Heart right ventricle (tissue), 16 donors: ENCODE measurements around the gene TMEM120B. TPM values are rescaled to one million over a fixed set of nuclear protein-coding genes. Genes with fewer than 3 reads are reported as not detected.
A peak's percentile ranks its signal among the peaks of the same experiment; 100 is the strongest.
"Not testable (repeated sequence)": the region's sequence is repeated elsewhere in the genome, so short reads cannot be mapped to it uniquely, and the experiment has no call there.

Source experiments
- ATAC-seq, 8 donors: fragments of 200-7000 bp; cut with Tn5 transposase; one replicate each; pipeline ENCODE4 v1.9.1; 2020; ENCODE audit warnings: mild to moderate bottlenecking in 8 of 8, moderate library complexity in 8 of 8, moderate number of reproducible peaks in 1 of 8
- DNase-seq, 2 donors: peaks; one replicate each; pipeline ENCODE4 v3.0.0-alpha.2; 2020
- H3K27ac ChIP-seq, 10 donors: fragments of 200-600 bp; sonication (generic) in 2 of 10; one replicate each; pipeline versions ENCODE4 v1.5.0 to v1.8.0; 2020 to 2022; ENCODE audit warnings: mild to moderate bottlenecking in 3 of 10
- H3K27me3 ChIP-seq, 7 donors: fragments of 200-600 bp; one replicate each; pipeline ENCODE4 v1.8.0; 2021 to 2022; ENCODE audit warnings: mild to moderate bottlenecking in 2 of 7
- H3K36me3 ChIP-seq, 9 donors: fragments of 200-600 bp; sonication (generic) in 1 of 9; one replicate each; pipeline versions ENCODE4 v1.5.0 to v1.8.0; 2020 to 2022; ENCODE audit warnings: mild to moderate bottlenecking in 2 of 9
- H3K4me1 ChIP-seq, 9 donors: fragments of 200-600 bp; sonication (generic) in 1 of 9; one replicate each; pipeline versions ENCODE4 v1.5.0 to v1.8.0; 2020 to 2022; ENCODE audit warnings: mild to moderate bottlenecking in 4 of 9
- H3K4me3 ChIP-seq, 10 donors: fragments of 200-600 bp; sonication (generic) in 2 of 10; one replicate each; pipeline versions ENCODE4 v1.5.0 to v1.8.0; 2020 to 2022; ENCODE audit warnings: mild to moderate bottlenecking in 7 of 10, moderate library complexity in 2 of 10
- H3K9me3 ChIP-seq, 11 donors: fragments of 200-600 bp in 10 of 11; sonication (generic) in 2 of 11; one replicate each; pipeline versions ENCODE4 v1.5.0 to v1.8.0; 2013 to 2022; ENCODE audit warnings: mild to moderate bottlenecking in 2 of 11, control low read depth in 1 of 11, moderate library complexity in 1 of 11
- WGBS, 2 donors: extraction: QIAGEN DNeasy Blood & Tissue Kit; methylation state at CpG; one replicate each; pipeline ENCODE4 v1.1.7; 2013; ENCODE audit warnings: inconsistent platforms in 1 of 2; 5-methylcytosine and 5-hydroxymethylcytosine counted together
- intact Hi-C, 10 donors: fragments of 100-400 bp; cut with DNase I; formaldehyde crosslinking; loops; one replicate each; pipeline versions ENCODE4 v1.11.1 to v1.14.2; 2022
- polyA plus RNA-seq, 2 donors: library from polyadenylated mRNA; stranded (reverse); fragments of 200-250 nt; gene quantifications; one replicate each; pipeline ENCODE4 v1.2.3, GENCODE V29; 2013
- total RNA-seq, 10 donors: library from RNA; stranded (reverse); fragmentation: NEBNext Ultra II Directional in 3 of 10; extraction: Animal tissue kit (Norgen Biotek cat#: 25700) in 3 of 10; gene quantifications; one replicate each; pipeline versions ENCODE4 v1.2.1 to v1.2.4, GENCODE V29; 2021 to 2023
- TF ChIP-seq, protein P1 (sequence below), 9 donors: fragments of 200-600 bp; sonication (generic) in 2 of 9; IDR thresholded peaks; one replicate each; pipeline versions ENCODE4 v1.5.0 to v1.8.0; 2021 to 2022; ENCODE audit warnings: antibody characterized with exemption in 9 of 9, mild to moderate bottlenecking in 5 of 9, moderate library complexity in 1 of 9
- donor health status: Arrhythmogenic right ventricular cardiomyopathy.
- donor health status: ischemic (EF 13 %, LVEDD 7.1; RV severe dilation, severe dysfunction).
- donor health status: healthy with polysubstance abuse.
- donor health status: DM: no; HTN: yes; CAD: no.
- donor health status: DM: no; HTN: no; CAD: no.
- donor health status: ischemic (EF 25% LVEDD 6.9; RV normal size, moderate dysfunction).
- donor health status: ischemic (EF 25% LVEDD 5.7; RV mildly dilated, moderate dysfunction).
- donor health status: healthy.
- donor health status: DM: yes; HTN: yes; CAD: no.
- donor health status: Ischemic cardiomyopathy.
- donor health status: ischemic (EF 35%, LVEDD 5.7; RV mildly dilated, moderate dysfunction).
- donor health status: nonischemic (EF 11% LVEDD 7.7; RV severe dilation, severe dysfunction).
- donor health status: DM: yes; HTN: yes; CAD: no.
- donor health status: PGD.
- donor health status: ischemic (EF 29% LVEDD 5.4; RV normal size, mild dysfunction).
- donor health status: nonischemic (EF 23%, LVEDD 6.1; RV moderate dilation, normal function).

TMEM120B gene
- total and polyA plus RNA-seq, 12 donors, result 5.3 to 12.7 (median 7.4) TPM

DNA sequence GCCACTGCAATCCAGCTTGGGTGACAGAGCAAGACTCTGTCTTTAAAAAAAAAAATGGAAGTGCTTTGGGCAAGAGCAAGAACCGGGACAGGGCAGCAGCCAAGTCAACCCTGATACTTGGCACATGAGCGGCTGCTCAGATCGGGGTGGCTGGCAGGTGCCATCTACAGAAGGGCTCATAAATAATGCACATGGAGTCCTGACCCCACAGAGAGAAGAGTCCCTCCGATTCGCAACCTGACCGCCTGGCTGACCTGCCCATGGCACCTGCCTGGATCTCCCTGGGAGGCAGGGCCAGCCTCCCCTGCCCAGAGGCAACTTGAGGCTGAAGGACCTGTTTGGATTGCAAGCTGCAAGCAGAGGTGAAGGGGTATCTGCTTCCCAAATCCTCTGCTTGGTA is 9.6 kb upstream of the TMEM120B start:
- ATAC-seq (peak in 1 of 8 donors; percentile 28), DNase-seq (no peak)
- intact Hi-C loops, result loop anchor here in 2 of 10 donors (5.0 to 10.0 kb wide), 2 partner anchors 69 to 182 kb away; partner anchors contain the start of gene PSMD9 (in 1 of the 2)
- H3K4me3 ChIP-seq, result no peak overlapping the region
- H3K27me3 ChIP-seq, result no peaks in the 10 kb centered on the region
- H3K36me3 ChIP-seq, result no peaks in the 10 kb centered on the region
- peaks cover 0 to 9% (median 0%) of the 10 kb centered on the region in 11 donors for H3K9me3 ChIP-seq
- TF ChIP-seq, protein P1, sequence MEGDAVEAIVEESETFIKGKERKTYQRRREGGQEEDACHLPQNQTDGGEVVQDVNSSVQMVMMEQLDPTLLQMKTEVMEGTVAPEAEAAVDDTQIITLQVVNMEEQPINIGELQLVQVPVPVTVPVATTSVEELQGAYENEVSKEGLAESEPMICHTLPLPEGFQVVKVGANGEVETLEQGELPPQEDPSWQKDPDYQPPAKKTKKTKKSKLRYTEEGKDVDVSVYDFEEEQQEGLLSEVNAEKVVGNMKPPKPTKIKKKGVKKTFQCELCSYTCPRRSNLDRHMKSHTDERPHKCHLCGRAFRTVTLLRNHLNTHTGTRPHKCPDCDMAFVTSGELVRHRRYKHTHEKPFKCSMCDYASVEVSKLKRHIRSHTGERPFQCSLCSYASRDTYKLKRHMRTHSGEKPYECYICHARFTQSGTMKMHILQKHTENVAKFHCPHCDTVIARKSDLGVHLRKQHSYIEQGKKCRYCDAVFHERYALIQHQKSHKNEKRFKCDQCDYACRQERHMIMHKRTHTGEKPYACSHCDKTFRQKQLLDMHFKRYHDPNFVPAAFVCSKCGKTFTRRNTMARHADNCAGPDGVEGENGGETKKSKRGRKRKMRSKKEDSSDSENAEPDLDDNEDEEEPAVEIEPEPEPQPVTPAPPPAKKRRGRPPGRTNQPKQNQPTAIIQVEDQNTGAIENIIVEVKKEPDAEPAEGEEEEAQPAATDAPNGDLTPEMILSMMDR (IDR thresholded peaks at IDR 0.05), result no peak
- no peak overlapping the region for H3K27ac ChIP-seq
- no peaks in the 10 kb centered on the region for H3K4me1 ChIP-seq
- 89 to 91% methylated on average over 6 of the region's 6 CpGs for WGBS, 2 donors

DNA sequence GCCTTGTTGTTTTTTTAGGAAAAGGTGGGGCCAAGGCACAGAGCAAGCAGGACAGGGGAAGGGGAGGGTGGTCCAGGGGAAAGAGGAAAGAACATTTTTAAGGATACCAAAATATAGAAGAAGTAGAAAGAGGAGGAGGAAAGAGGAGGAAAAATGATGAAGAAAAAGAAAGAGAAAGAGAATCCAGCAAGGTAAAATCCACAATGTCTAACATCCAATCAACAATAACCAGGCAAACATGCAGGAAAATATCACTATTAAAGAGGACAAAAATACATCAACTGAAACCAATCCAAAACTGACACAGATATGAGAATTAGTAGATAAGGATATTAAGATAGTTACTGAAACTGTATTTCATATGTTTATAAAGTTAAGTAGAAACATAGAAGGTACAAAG is 7.0 kb upstream of the TMEM120B start:
- intact Hi-C loops, result loop anchor here in 1 of 10 donors (10.0 kb wide), 1 partner anchor 179 kb away; the partner anchor contains the start of gene PSMD9
- no peak for DNase-seq
- peaks cover 0 to 9% (median 0%) of the 10 kb centered on the region in 11 donors for H3K9me3 ChIP-seq
- TF ChIP-seq, protein P1 (IDR thresholded peaks at IDR 0.05), result no peak
- H3K27me3 ChIP-seq, result no peaks in the 10 kb centered on the region
- no peaks in the 10 kb centered on the region for H3K36me3 ChIP-seq
- H3K27ac ChIP-seq, result no peak overlapping the region
- no peak overlapping the region for H3K4me3 ChIP-seq
- H3K4me1 ChIP-seq, result no peaks in the 10 kb centered on the region
- no peak for ATAC-seq

DNA sequence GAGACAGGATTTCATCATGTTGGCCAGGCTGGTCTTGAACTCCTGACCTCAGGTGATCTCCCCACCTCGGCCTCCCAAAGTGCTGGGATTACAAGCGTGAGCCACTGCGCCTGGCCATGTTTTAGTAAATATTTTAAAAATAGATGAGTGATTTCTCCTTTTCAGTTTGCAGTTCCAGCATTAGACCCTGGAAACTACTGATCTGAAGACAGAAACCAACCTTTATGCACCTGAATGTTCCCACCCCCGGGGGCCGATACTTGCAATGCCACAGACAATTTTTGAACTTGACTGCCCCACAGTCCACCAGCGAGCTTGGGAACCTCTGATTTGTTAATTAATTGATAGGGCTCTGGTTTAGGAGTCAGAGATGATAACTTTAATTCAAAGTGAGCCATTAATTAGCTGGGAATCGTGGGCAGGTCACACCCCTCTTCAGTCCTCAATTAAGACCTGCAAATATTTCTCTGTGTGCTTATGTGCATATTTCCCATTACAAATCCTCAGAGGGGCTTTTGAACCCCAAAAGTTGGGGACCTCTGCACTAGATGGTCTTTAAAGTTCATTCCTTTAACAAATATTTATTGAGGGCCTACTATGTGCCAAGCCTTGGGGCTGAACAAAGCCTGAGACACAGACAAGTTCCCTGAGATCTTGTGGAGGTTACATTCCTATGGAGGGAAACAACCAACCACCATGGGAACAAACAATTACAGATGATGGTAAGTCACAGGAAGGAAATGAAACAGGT is 4.1 kb upstream of the TMEM120B start:
- Histone ChIP-seq H3K36me3 (no peaks in the 10 kb centered on the region), H3K4me1 (peaks cover 3 to 20% (median 14%) of the 10 kb centered on the region in 9 donors), H3K9me3 (peaks cover 0 to 9% (median 0%) of the 10 kb centered on the region in 11 donors), H3K4me3 (no peak overlapping the region), H3K27me3 (no peaks in the 10 kb centered on the region), H3K27ac (no peak overlapping the region)
- 79% methylated on average over 7 of the region's 7 CpGs for WGBS, 2 donors
- ATAC-seq (no peak), DNase-seq (no peak)
- TF ChIP-seq, protein P1 (IDR thresholded peaks at IDR 0.05), result no peak
- intact Hi-C loops, result loop anchor here in 1 of 10 donors (10.0 kb wide), 1 partner anchor 176 kb away; the partner anchor contains the start of gene PSMD9

DNA sequence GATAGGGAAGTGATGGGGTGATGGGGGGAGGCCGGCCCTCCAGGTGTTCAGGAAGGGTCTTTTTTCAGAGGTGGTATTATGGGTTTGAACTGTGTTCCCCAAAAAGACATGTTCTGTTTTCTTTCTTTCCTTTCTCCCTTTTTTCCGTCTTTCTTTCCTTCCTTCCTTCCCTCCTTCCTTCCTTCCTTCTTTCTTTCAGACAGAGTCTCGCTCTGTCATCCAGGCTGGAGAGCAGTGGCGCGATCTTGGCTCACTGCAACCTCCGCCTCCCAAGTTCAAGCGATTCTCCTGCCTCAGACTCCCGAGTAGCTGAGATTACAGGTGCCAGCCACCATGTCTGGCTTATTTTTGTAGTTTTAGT is 3.5 kb upstream of the TMEM120B start:
- not testable (repeated sequence) for H3K4me3 ChIP-seq, DNase-seq, H3K36me3 ChIP-seq, H3K27me3 ChIP-seq, H3K9me3 ChIP-seq, ATAC-seq, H3K27ac ChIP-seq
- intact Hi-C loops, result loop anchor here in 1 of 10 donors (10.0 kb wide), 1 partner anchor 176 kb away; the partner anchor contains the start of gene PSMD9
- WGBS, 2 donors, result 80 to 90% methylated on average over 8 of the region's 8 CpGs
- H3K4me1 ChIP-seq, result peaks cover 8 to 26% (median 17%) of the 10 kb centered on the region in 9 donors
